ENCODE data around the gene ZNF234. TPM values are rescaled to one million over a fixed set of nuclear protein-coding genes. Genes with fewer than 3 reads are reported as not detected.

The ZNF234 gene
- total and polyA plus RNA-seq, 4 donors = 1.1 to 5.2 (median 3.2) TPM

- TF ChIP-seq ATF3 (IDR thresholded peaks at IDR 0.05) (no peak), RAD21 (IDR thresholded peaks at IDR 0.05) (no peak)
These were observed 39.6 kb downstream of the ZNF234 start (continued) for GRCh38 chr19:44180968-44181367.

GRCh38 chr19:44182145-44182544 is 40.8 kb downstream of the ZNF234 start:
- peaks cover 0 to 4% (median 1%) of the 10 kb centered on the region in 4 donors for H3K36me3 ChIP-seq (ENCODE audit: control insufficient read depth in 4 of 4, insufficient read depth in 3 of 4, low read depth in 1 of 4, low read length in 3 of 4)
- no peaks in the 10 kb centered on the region for H3K4me1 ChIP-seq (ENCODE audit: control insufficient read depth in 4 of 4, insufficient read depth in 4 of 4, low read length in 3 of 4)
- no peak overlapping the region for H3K27ac ChIP-seq (ENCODE audit: low read depth in 1 of 2, low read length in 2 of 2)
- no peak for DNase-seq (ENCODE audit: low spot score)
- WGBS = 81% methylated on average over 10 of the region's 10 CpGs
- no peaks in the 10 kb centered on the region for H3K27me3 ChIP-seq (ENCODE audit: control insufficient read depth in 4 of 4, insufficient read depth in 4 of 4, low read length in 3 of 4)
- TF ChIP-seq JUND (IDR thresholded peaks at IDR 0.05) = no peak
- TF ChIP-seq, protein P1, sequence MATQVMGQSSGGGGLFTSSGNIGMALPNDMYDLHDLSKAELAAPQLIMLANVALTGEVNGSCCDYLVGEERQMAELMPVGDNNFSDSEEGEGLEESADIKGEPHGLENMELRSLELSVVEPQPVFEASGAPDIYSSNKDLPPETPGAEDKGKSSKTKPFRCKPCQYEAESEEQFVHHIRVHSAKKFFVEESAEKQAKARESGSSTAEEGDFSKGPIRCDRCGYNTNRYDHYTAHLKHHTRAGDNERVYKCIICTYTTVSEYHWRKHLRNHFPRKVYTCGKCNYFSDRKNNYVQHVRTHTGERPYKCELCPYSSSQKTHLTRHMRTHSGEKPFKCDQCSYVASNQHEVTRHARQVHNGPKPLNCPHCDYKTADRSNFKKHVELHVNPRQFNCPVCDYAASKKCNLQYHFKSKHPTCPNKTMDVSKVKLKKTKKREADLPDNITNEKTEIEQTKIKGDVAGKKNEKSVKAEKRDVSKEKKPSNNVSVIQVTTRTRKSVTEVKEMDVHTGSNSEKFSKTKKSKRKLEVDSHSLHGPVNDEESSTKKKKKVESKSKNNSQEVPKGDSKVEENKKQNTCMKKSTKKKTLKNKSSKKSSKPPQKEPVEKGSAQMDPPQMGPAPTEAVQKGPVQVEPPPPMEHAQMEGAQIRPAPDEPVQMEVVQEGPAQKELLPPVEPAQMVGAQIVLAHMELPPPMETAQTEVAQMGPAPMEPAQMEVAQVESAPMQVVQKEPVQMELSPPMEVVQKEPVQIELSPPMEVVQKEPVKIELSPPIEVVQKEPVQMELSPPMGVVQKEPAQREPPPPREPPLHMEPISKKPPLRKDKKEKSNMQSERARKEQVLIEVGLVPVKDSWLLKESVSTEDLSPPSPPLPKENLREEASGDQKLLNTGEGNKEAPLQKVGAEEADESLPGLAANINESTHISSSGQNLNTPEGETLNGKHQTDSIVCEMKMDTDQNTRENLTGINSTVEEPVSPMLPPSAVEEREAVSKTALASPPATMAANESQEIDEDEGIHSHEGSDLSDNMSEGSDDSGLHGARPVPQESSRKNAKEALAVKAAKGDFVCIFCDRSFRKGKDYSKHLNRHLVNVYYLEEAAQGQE (IDR thresholded peaks at IDR 0.05) = no peak
- TF ChIP-seq TAF1 (conservative IDR thresholded peaks at IDR 0.05) = no peak
- TF ChIP-seq, protein P2, sequence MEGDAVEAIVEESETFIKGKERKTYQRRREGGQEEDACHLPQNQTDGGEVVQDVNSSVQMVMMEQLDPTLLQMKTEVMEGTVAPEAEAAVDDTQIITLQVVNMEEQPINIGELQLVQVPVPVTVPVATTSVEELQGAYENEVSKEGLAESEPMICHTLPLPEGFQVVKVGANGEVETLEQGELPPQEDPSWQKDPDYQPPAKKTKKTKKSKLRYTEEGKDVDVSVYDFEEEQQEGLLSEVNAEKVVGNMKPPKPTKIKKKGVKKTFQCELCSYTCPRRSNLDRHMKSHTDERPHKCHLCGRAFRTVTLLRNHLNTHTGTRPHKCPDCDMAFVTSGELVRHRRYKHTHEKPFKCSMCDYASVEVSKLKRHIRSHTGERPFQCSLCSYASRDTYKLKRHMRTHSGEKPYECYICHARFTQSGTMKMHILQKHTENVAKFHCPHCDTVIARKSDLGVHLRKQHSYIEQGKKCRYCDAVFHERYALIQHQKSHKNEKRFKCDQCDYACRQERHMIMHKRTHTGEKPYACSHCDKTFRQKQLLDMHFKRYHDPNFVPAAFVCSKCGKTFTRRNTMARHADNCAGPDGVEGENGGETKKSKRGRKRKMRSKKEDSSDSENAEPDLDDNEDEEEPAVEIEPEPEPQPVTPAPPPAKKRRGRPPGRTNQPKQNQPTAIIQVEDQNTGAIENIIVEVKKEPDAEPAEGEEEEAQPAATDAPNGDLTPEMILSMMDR (IDR thresholded peaks at IDR 0.05; ENCODE audit: low read depth, low read length, missing input control) = no peak
- no peak for TF ChIP-seq FOXA2 (IDR thresholded peaks at IDR 0.05)
- TF ChIP-seq GABPA (IDR thresholded peaks at IDR 0.05 in 1 of 2, conservative IDR thresholded peaks at IDR 0.05 in 1 of 2) = no peak
- no peak for TF ChIP-seq RAD21 (IDR thresholded peaks at IDR 0.05)
- TF ChIP-seq ATF3 (IDR thresholded peaks at IDR 0.05) = no peak
- TF ChIP-seq, protein P3, sequence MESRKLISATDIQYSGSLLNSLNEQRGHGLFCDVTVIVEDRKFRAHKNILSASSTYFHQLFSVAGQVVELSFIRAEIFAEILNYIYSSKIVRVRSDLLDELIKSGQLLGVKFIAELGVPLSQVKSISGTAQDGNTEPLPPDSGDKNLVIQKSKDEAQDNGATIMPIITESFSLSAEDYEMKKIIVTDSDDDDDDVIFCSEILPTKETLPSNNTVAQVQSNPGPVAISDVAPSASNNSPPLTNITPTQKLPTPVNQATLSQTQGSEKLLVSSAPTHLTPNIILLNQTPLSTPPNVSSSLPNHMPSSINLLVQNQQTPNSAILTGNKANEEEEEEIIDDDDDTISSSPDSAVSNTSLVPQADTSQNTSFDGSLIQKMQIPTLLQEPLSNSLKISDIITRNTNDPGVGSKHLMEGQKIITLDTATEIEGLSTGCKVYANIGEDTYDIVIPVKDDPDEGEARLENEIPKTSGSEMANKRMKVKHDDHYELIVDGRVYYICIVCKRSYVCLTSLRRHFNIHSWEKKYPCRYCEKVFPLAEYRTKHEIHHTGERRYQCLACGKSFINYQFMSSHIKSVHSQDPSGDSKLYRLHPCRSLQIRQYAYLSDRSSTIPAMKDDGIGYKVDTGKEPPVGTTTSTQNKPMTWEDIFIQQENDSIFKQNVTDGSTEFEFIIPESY (IDR thresholded peaks at IDR 0.05) = no peak
- no peak for TF ChIP-seq NR2F2 (IDR thresholded peaks at IDR 0.05)
- no peak for TF ChIP-seq YY1 (IDR thresholded peaks at IDR 0.05)
- no peak for TF ChIP-seq MAX (IDR thresholded peaks at IDR 0.05)
- peaks cover 30 to 72% (median 59%) of the 10 kb centered on the region in 4 donors for H3K9me3 ChIP-seq (ENCODE audit: control insufficient read depth in 4 of 4, low read length in 3 of 4)
- H3K4me3 ChIP-seq (ENCODE audit: low read depth in 1 of 3, low read length in 3 of 3) = peak overlapping the region in 2 of 3 donors; percentile 27 to 40
- no peak overlapping the region for H3K9ac ChIP-seq (ENCODE audit: low read depth in 1 of 2, low read length in 2 of 2)

All from liver (tissue), 9 donors.